GM12865 (cell line): ENCODE measurements around the gene WDHD1.
"Not testable (repeated sequence)": the region's sequence is repeated elsewhere in the genome, so short reads cannot be mapped to it uniquely, and the experiment has no call there.

Experiments used
- DNase-seq: peaks from one replicate; pipeline ENCODE4 v3.0.0; 2010; ENCODE audit warnings: low read depth
- H3K4me3 ChIP-seq: 2 replicates; pipeline ENCODE4 v1.5.1; 2011; ENCODE audit warnings: mild to moderate bottlenecking, low read depth, low read length, control low read depth
- CTCF ChIP-seq: IDR thresholded peaks from 2 replicates; pipeline ENCODE4 v1.5.1; 2011; ENCODE audit warnings: low read length, control low read depth, low read depth, inconsistent platforms; ENCODE audit not compliant: insufficient read depth; ENCODE audit errors: missing control alignments

Gene WDHD1

GRCh38 chr14:54928216-54928615 lies 98.7 kb downstream of the WDHD1 start:
- no peak overlapping the region for H3K4me3 ChIP-seq
- DNase-seq: no peak
- no peak for TF ChIP-seq CTCF

DNA sequence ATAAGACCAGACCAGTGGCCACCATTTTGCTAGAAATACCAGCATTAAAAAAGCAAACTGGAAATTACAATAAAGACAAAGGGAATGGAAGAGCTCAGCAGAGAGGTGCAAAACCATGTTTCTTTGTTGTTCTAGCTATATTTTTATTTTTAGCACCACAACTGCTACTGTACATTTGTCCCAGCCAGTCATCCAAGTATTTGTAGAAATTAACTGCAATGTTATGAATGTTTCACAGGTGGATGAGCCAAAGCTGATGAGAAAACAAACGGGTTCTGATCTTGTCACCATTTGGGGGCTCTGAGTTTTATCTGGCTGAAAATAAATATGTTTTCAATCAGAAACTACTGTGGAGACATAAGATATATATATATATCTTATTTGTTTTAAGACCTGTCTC lies 99.3 kb downstream of the WDHD1 start:
- no peak for DNase-seq
- no peak overlapping the region for H3K4me3 ChIP-seq
- no peak for TF ChIP-seq CTCF

DNA sequence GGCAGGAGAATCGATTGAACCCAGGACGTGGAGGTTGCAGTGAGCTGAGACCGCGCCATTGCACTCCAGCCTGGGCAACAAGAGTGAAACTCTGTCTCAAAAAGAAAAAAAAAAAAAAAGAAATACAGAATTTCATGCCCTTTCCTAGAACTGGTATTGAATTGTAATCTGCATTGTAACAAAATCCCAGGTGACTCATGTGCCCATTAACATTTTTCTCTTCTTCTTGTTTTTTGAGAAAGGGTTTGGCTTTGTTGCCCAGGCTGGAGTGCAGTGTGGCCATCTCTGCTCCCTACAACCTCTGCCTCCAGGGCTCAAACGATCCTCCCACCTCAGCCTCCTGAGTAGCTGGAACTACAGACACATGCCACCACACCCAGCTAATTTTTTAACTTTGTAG lies 100.3 kb downstream of the WDHD1 start:
- not testable (repeated sequence) for DNase-seq, H3K4me3 ChIP-seq

- no peak for TF ChIP-seq CTCF
- no peak for DNase-seq
- no peak overlapping the region for H3K4me3 ChIP-seq
Measured at GRCh38 chr14:54922598-54922997, 104.3 kb downstream of the WDHD1 start.

- TF ChIP-seq CTCF: no peak
- no peak for DNase-seq
- H3K4me3 ChIP-seq: no peak overlapping the region
Measured at GRCh38 chr14:54920052-54920451, 106.8 kb downstream of the WDHD1 start.

DNA sequence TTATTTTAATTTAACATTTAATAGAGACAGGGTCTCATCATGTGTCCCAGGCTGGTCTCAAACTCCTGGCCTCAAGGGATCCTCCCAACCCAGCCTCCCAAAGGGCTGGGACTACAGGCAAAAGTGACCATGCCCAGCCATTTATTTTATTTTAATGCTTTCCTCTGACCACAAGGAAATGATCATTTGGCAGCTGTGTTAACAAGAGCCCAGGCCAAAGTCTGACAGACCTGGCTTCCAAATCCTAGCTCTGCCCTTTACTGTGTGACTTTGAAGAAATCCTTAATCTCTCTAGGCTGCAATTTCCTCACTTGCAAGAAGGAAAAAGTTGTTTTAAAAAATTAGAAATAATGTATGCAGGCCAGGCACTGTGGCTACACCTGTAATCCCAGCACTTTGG lies 107.6 kb downstream of the WDHD1 start:
- no peak for TF ChIP-seq CTCF
- no peak overlapping the region for H3K4me3 ChIP-seq
- DNase-seq: no peak

GRCh38 chr14:54918427-54918826 lies 108.5 kb downstream of the WDHD1 start:
- DNase-seq: no peak
- no peak overlapping the region for H3K4me3 ChIP-seq
- no peak for TF ChIP-seq CTCF

GRCh38 chr14:54916101-54916500 lies 110.8 kb downstream of the WDHD1 start:
- DNase-seq: no peak
- TF ChIP-seq CTCF: no peak
- no peak overlapping the region for H3K4me3 ChIP-seq
